ENCODE measurements around the gene CSGALNACT2.
"Not testable (repeated sequence)": the region's sequence is repeated elsewhere in the genome, so short reads cannot be mapped to it uniquely, and the experiment has no call there.

CSGALNACT2 gene

GRCh38 chr10:43093423-43094076, 44.7 kb upstream of the CSGALNACT2 start:
- Histone ChIP-seq H3K36me3 (replicated peaks) (no peaks in the 10 kb centered on the region), H3K27me3 (replicated peaks) (no peaks in the 10 kb centered on the region), H3K27ac (no peak overlapping the region), H3K4me3 (ENCODE audit: low read depth, low read length) (no peak overlapping the region)
- TF ChIP-seq CTCF (IDR thresholded peaks at IDR 0.05; ENCODE audit: low read depth, low read length, missing control alignments) = peak; percentile 17
- no peak for DNase-seq
- in situ Hi-C loops (cut with HindIII; ENCODE audit: low pct_ligation_motif_present, low sequenced_read_pairs) = no loop called here

- no peak for DNase-seq
- in situ Hi-C loops (cut with HindIII; ENCODE audit: low pct_ligation_motif_present, low sequenced_read_pairs) = no loop called here
- TF ChIP-seq CTCF (IDR thresholded peaks at IDR 0.05; ENCODE audit: low read depth, low read length, missing control alignments) = no peak
- Histone ChIP-seq H3K27me3 (replicated peaks) (no peaks in the 10 kb centered on the region), H3K27ac (no peak overlapping the region), H3K36me3 (replicated peaks) (no peaks in the 10 kb centered on the region), H3K4me3 (ENCODE audit: low read depth, low read length) (no peak overlapping the region)
Observed at GRCh38 chr10:43094085-43094484, 44.2 kb upstream of the CSGALNACT2 start.

GRCh38 chr10:43099339-43099738, 38.9 kb upstream of the CSGALNACT2 start:
- H3K4me3 ChIP-seq (ENCODE audit: low read depth, low read length); DNase-seq; H3K27ac ChIP-seq; H3K36me3 ChIP-seq (replicated peaks); in situ Hi-C loops (cut with HindIII; ENCODE audit: low pct_ligation_motif_present, low sequenced_read_pairs); H3K27me3 ChIP-seq (replicated peaks): not testable (repeated sequence)

- no peak overlapping the region for H3K27ac ChIP-seq
- TF ChIP-seq CTCF (IDR thresholded peaks at IDR 0.05; ENCODE audit: low read depth, low read length, missing control alignments) = no peak
- in situ Hi-C loops (cut with HindIII; ENCODE audit: low pct_ligation_motif_present, low sequenced_read_pairs) = no loop called here
- no peak overlapping the region for H3K4me3 ChIP-seq (ENCODE audit: low read depth, low read length)
- H3K36me3 ChIP-seq (replicated peaks) = no peaks in the 10 kb centered on the region
- no peak for DNase-seq
- peaks cover 3% of the 10 kb centered on the region for H3K27me3 ChIP-seq (replicated peaks)
Observed at GRCh38 chr10:43099928-43100327, 38.3 kb upstream of the CSGALNACT2 start.

GRCh38 chr10:43100366-43100765, 37.9 kb upstream of the CSGALNACT2 start:
- H3K4me3 ChIP-seq (ENCODE audit: low read depth, low read length) = no peak overlapping the region
- H3K27me3 ChIP-seq (replicated peaks) = peaks cover 3% of the 10 kb centered on the region
- no peak overlapping the region for H3K27ac ChIP-seq
- no peak for DNase-seq
- in situ Hi-C loops (cut with HindIII; ENCODE audit: low pct_ligation_motif_present, low sequenced_read_pairs) = no loop called here
- no peaks in the 10 kb centered on the region for H3K36me3 ChIP-seq (replicated peaks)
- TF ChIP-seq CTCF (IDR thresholded peaks at IDR 0.05; ENCODE audit: low read depth, low read length, missing control alignments) = no peak

- Histone ChIP-seq H3K27ac (no peak overlapping the region), H3K4me3 (ENCODE audit: low read depth, low read length) (no peak overlapping the region), H3K36me3 (replicated peaks) (no peaks in the 10 kb centered on the region), H3K27me3 (replicated peaks) (peaks cover 3% of the 10 kb centered on the region)
- TF ChIP-seq CTCF (IDR thresholded peaks at IDR 0.05; ENCODE audit: low read depth, low read length, missing control alignments) = no peak
- no peak for DNase-seq
- in situ Hi-C loops (cut with HindIII; ENCODE audit: low pct_ligation_motif_present, low sequenced_read_pairs) = no loop called here
Observed at GRCh38 chr10:43102063-43102828, 36.0 kb upstream of the CSGALNACT2 start.
